Urothelium cell line (cell line): ENCODE results near the gene ADGRB2.
"Not testable (repeated sequence)": the region's sequence is repeated elsewhere in the genome, so short reads cannot be mapped to it uniquely, and the experiment has no call there.

Source experiments
- DNase-seq: peaks from one replicate; pipeline ENCODE4 v3.0.0; 2011; ENCODE audit warnings: low spot score, mixed read lengths
- FAIRE-seq: peaks from 2 replicates; lab custom pipeline; 2011; peaks lifted over from hg19 to GRCh38; lab: Jason Lieb, UNC

Gene ADGRB2

GRCh38 chr1:31707059-31707600 is 57.0 kb downstream of the ADGRB2 start:
- FAIRE-seq, DNase-seq: not testable (repeated sequence)

DNA sequence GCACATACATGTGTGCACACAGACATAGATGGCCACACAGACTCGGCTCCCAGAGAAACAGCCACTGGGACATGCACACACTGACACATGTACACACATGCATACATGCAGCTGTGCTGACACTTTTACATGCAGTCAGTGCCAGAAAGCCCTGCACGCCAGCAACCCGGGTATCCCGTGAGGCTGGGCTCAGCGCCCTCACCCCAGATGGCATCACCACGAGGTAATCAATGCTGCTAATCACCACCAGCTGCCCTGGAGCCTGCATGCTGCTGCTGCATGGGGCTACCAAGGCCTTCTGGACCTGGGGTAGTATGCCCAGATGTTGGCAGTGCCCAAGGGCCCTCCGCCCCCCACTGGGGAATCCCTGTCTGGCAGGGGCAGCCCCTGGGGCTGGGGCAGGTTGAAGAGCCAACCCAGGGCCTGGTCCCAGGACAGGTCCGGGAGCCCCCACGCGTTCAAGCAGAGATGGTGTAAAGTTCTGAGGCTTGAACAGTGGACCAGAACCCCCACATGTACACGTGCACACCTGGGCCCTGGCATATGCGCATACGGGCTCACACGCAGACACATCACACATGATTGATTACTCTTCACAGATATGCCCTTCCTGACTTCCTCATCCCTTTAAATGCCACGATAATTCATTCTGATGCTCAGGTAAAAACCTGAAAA is 57.6 kb downstream of the ADGRB2 start:
- peak; percentile 17 for FAIRE-seq
- no peak for DNase-seq

DNA sequence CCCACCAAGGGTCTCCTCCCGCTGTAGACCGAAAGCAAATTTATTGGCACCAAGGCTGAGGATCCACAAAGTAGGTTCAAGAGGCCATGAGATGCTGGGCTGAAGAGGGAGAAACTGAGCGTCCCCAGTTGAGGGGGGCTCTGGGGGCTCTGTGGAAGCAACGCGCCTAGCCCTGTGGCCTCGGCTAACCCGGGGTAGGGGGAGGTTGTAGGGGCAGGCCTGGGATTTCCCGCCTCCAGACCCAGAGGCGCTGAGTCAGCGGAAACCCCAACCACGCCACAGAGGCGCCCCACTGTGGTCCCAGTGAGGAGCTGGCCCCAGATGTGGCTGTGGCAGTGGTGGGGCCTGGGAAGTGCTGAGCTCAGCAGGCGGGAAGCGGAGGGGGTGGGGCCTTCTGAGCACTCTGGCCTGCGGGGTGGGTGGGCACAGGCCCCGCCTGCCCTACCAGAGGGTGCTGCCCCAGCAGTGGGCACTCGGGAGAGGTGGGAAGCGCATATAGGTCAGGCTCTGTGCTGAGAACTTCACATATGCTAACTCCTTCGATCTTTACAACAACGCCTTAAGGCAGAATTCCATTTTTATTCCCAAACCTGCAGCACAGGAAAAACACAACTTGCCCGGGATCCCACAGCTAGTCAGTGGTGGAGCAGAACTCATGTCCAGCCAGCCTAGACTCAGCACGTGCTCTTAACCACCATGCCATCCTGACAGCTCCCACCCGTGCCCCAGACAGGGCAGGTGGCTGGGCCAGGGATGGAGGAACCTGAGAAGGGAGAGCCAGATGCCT is 58.9 kb downstream of the ADGRB2 start:
- FAIRE-seq, result no peak
- peak; percentile 60 for DNase-seq

DNA sequence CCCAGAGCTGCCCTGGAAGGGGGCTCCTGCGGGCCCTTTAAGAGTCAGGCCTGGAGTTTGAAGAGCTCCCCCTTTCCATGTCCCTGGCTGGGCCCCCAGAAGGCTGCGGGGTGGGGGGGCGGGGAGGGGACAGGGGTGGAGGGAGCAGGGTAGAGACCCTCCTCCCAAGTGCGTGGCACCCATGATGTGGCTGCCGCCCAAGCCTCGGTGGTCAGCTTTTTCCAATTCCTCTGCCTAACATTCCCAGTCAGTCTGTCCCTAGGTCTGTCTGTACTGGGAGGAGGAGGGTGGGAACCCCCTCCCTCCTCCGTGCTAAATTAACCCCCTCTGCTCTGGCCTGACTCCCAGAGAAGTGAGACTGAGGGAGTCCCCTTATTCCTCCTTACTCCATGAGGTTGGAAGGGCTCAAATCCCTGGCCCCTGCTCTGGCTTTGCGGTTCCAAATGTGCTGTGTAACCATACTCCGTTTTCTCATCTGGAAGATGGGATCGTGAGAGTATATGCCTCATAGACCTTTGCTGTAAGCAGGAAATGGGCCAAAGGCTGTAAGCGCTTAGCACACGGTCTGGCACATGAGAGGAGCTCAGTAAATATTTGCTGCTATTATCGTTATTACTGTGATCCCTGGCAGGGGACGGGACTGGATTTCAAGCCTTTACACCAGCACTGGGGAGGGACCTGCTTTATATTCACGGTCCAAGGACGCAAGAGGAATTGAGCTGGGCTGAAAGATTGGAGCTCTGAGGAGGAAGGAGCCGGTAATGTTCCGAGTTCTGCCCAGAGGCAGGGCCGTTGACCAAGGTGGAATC is 59.7 kb downstream of the ADGRB2 start:
- DNase-seq (no peak), FAIRE-seq (no peak)

- DNase-seq (peak; percentile 60), FAIRE-seq (no peak)
Observed at GRCh38 chr1:31703431-31704270, 60.5 kb downstream of the ADGRB2 start, which contains the start of gene COL16A1. COL16A1 (minus strand) TSS chr1:31704017; CDS start chr1:31702193, 1,824 bp downstream.

DNA sequence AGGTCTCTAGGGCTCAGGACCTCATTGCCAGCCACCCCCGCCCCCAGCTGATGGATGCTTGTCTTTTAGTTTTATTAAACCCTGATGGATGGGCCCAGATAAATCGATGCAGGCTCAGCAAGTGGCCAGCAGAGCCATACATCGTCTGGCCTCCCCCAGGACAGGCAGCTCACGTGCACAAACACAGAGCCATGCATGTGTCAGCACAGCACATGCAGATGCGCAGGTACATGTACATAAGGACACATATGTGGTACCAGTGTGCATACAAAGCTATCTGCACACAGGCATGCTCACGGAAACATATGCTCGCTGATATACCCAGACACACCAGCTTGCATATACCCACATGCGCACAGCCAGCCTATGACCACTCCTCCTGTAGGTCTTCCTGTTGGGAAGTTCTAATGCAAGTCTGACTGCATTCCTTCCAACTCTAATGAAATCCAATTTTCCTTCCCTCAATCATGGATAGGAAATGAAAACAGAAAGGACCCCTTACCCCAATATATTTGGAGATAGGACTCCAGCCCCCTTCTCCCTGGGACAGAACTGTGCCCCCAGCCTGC is 61.2 kb downstream of the ADGRB2 start:
- FAIRE-seq (peak; percentile 96), DNase-seq (no peak)

DNA sequence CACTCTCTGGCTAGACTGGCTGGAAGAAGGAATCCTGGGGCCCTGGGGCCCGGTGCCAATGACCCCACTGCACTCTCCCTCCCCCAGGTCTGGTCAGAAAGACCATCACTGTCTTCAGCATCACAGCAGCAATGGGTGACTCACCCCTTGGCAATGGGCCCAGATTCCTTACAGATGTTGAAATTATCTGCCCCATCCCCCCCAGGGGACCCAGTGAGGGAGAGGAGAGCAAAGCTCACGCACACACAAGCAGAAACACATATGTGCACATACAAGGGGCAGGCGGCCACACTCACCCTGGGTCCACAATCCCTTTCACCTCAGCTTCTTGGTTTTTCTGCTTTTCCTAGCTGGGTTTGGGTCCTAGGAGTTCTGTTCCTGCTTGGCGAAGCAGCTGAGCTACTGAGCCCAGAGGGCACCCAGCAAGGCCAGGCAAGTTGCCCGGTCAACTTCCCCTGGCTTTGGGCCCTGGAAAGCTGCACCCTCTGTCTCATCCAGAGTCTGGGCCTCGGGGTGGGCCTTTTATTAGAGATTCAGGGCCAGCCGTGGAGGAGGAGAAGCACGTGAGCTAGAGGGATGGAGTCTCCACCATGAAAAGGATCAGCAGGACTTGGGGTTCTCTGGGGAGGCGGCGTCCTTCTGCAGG is 62.9 kb downstream of the ADGRB2 start:
- FAIRE-seq (peak; percentile 95), DNase-seq (peak; percentile 88)

DNA sequence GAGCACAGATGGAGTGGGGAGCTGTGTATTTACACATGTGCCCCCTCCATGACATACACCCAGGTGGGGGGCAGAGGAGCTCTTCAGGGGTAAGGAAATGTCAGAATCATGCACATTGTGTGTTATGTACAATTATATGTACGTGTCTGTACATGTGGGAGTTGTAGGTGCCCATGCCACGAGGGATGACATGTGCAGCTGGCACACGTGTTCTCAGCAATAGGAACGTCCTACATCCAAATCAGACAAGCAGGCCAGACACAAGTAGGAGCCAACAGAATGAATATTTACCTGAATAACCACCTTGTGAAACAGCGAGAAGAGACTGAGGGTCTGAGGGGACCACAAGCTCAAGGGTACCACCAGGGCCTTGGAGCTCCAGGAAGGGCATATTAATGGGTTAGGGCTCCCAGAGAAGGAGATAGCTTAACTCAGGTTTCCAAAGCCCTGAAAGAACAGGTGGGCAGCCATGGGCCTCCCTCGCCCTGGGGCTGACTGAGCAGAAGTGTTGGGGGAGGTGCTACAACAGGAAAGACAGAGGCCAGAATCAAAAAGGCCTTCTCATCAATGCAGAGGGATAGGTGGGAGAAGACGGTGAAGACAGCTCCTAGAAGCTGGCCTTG is 63.6 kb downstream of the ADGRB2 start:
- FAIRE-seq (peak; percentile 91), DNase-seq (no peak)

DNA sequence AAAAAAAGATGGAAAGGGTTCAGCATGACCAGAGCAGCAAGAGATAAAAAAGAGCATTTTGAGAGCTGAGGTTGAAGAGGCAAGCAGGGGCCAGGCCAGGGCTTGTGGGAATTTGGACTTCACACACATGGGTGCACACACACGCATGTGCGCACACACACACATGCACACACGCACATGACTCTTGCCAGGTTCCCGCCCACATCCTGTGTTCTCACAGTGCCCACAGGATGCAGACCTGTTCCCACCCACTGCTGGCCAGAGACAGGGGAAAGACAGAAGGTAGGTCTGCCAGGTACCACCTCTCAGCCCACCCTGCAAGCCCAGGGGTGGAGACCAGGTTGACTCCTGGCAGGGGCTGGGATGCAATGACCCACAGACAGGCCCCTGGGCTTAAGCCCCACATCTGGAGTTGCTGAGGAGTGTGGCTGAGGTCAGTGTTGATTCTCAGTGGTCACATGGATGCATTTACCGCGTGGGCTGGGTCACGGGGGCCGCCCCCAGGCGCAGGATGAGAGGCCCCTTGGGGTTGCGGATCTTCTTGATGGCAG is 64.7 kb downstream of the ADGRB2 start:
- DNase-seq (no peak), FAIRE-seq (peak; percentile 70)

DNA sequence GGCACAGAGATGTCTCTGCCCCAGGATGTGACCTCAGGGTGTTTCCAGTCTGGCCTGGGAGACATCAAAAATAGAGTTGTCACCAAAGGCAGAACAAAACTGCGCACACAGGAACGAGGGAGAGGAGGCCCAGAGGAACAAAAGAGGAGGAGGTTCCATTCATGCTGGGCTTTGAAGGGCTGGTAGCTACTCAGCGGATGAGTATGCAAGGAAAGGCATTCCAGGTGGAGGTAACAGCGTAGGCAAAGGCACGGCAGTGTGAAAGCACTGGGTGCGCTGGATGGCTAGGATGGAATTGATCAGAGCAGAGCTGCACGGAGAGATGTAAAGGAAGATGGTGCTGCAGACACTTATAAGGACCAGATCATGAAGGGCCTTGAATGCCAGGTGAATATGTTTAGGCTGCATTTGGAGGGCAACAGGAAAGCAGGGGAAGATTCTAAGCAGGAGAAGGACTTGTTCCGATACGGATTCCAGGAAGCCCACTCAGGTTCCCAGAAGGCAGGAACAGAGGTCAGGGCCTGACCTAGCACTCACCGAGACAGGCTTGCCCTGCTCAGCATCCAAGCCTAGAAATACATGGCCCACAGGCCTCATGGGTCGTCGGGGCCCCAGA is 66.7 kb downstream of the ADGRB2 start:
- FAIRE-seq (peak; percentile 13), DNase-seq (no peak)

DNA sequence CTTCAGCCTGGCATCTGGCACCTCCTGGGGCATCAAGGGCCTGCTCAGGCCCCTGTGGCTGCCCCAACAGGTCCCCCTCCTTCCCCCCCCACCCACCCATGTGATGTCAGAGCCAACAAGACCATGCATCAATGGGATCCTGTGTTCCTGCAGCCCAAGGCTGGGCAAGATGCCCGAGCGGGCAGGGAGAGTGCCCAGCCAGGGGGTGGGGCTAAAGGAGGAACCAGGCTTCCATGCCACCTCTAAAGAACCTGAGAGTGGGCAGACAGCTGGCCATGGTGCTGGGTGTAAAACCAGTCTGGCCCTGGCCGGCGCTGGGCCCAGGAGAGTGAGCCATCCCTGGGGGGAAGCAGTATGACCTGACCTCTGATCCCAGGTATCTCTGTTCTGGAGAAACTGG is 67.9 kb downstream of the ADGRB2 start:
- no peak for DNase-seq
- FAIRE-seq, result no peak

- FAIRE-seq, result no peak
- no peak for DNase-seq
Observed at GRCh38 chr1:31695327-31695726, 68.8 kb downstream of the ADGRB2 start.

DNA sequence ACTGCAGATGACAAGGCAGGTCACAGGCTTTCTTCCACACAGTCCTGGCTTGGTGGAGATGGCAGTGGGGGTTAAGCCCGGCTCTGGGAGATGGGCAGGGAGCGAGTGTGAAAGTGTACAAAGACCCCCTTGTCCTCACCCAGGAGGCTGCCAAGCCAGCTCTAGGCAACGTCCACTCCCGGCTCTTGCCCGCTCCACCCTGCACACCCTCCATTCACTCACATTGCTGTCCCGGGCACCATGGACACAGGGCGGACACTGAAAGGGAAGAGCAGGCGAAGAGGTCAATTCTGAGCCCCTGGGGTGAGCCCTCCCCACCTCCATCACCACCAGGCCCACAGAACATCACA is 69.2 kb downstream of the ADGRB2 start:
- FAIRE-seq (no peak), DNase-seq (no peak)

DNA sequence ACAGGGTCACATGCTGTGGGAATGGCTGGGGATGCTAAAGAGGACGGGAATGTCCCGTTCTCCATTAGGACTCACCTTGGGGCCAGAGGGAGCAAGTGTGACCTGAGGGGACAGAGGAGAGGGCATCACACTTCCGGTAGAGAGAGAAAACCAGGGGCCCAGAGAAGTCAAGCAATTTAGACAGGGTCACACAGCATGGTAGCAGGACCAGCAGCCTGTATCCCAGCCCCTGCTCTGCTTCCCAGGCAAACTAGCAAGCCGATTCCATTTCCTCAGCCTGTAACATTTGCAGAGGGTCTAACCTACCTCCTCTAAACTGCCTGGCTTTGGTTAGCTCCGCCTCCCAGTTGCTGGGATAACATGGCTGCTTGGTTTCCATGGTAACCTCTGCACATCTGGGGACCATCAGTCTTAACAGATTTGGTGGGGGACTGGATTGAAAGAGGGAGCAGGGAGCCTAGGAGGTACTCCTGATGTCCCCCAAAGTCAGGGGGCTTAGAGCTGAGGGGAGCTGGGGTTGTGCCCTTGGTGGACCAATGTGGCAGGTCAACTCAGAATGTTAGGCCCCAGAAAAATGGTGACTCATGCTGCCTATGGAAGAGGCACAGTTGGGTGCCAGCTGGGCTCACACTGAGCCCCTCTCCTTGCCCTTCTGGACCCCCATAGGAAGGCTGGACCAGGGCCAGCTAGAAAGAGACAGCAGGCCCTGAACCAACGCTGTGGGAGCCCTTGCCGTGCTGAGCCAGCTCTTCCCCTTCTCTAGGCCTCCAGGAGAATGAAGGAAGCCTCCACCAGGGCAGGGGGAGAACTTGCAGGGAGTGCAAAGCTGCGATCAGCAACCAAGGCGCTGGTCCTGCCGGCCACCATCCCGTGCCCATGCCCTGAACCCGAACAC is 69.8 kb downstream of the ADGRB2 start:
- peak; percentile 30 for FAIRE-seq
- DNase-seq, result no peak

DNA sequence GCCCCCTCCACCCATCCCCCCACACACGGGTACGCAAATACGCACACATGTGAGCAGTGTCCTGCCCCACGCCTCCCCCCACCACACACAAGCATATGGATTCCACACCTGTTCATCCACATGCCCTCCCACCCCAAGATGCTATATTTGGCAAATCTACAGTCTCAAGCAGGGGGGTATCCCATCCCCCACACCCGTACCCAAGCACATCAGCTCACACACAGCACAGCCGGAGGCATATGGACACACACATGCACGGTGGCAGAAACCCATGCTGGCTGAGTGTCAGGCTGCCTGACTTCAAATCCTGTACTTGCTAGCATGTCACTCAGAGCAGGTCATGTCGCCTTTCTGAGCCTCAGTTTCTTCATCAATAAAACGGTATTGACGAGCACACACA is 70.9 kb downstream of the ADGRB2 start:
- no peak for FAIRE-seq
- no peak for DNase-seq

GRCh38 chr1:31691951-31692350 is 72.2 kb downstream of the ADGRB2 start:
- DNase-seq, result no peak
- FAIRE-seq, result no peak

DNA sequence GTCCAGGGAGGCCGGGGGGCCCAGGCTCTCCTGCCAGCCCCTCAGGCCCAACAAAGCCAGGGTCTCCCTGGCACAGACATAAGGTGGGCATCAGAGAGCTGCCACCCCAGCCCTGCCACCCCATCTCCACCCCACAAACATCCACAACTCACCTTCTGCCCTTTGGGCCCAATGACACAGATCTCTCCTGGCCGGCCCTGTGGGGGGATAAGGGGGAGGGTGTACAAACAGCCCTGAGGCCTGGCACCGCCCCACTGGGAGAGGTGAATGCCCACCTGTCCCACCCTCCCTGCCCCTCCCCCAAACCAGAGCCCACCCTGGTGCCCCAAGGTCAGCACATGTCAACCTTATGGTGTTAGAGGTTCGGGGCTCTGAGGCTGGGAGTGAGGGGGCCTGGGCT is 72.7 kb downstream of the ADGRB2 start:
- no peak for DNase-seq
- no peak for FAIRE-seq
